HG03460 (cell line): Measurements from ENCODE around the gene TET2.

Experiments
- ATAC-seq: cut with Tn5 transposase; IDR thresholded peaks from one replicate; pipeline ENCODE4 v1.9.1; 2021; ENCODE audit not compliant: unreplicated experiment

Gene TET2

DNA sequence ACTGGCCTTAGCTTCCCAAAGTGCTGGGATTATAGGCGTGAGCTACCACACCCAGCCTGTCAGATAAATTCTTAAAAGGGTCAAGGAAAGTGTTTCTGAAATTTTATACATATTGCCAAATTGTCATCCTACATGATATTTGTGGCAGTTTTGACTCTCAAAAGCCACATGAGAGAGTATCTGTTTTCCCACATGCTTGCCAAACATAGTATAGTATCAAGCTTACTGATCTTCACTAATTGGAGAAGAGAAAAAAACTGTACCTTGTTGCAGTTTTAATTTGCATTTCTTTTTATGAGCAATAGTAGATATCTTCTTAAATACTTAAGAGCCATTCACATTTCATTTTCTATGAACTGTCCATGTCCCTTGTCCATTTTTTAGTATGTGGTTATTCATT lies 83.6 kb downstream of the TET2 start:
- ATAC-seq, result no peak

DNA sequence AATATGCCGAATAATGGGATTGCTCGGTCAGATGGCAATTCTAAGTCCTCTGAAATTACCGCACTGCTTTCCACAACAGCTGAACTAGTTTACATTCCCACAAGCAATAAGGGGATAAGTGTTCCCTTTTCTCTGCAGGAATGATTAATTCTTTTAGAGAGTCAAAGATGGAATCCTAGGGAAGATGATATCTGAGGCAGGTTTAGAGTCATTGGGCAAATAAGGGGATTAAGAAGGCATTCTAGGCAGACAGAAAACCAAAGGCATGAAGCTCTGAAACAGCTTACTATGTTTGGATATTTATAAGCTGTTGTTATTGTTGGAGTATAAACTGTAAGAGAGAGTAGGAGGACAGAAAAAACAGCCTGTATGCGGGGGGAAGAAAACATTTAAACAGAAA lies 85.7 kb downstream of the TET2 start:
- no peak for ATAC-seq

- no peak for ATAC-seq
Observed at GRCh38 chr4:105234582-105234981, 87.9 kb downstream of the TET2 start.

- peak; percentile 84 for ATAC-seq
Observed at GRCh38 chr4:105236202-105236915, 89.7 kb downstream of the TET2 start.

DNA sequence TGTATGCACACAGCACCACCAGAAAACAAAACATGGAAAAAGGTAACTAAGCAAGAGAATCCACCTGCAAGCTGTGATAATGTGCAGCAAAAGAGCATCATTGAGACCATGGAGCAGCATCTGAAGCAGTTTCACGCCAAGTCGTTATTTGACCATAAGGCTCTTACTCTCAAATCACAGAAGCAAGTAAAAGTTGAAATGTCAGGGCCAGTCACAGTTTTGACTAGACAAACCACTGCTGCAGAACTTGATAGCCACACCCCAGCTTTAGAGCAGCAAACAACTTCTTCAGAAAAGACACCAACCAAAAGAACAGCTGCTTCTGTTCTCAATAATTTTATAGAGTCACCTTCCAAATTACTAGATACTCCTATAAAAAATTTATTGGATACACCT lies 90.2 kb downstream of the TET2 start:
- ATAC-seq, result peak; percentile 38

DNA sequence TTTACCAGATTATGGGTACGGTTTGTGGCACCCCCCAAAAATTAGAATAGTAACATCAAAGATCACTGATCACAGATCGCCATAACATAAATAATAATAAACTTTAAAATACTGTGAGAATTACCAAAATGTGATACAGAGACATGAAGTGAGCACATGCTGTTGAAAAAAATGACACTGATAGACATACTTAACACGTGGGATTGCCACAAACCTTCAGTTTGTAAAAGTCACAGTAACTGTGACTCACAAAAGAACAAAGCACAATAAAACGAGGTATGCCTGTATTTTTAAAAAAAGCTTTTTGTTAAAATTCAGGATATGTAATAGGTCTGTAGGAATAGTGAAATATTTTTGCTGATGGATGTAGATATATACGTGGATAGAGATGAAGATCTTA lies 93.4 kb downstream of the TET2 start:
- no peak for ATAC-seq

DNA sequence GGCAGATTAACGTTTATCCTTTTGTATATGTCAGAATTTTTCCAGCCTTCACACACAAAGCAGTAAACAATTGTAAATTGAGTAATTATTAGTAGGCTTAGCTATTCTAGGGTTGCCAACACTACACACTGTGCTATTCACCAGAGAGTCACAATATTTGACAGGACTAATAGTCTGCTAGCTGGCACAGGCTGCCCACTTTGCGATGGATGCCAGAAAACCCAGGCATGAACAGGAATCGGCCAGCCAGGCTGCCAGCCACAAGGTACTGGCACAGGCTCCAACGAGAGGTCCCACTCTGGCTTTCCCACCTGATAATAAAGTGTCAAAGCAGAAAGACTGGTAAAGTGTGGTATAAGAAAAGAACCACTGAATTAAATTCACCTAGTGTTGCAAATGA lies 94.8 kb downstream of the TET2 start:
- ATAC-seq, result no peak

DNA sequence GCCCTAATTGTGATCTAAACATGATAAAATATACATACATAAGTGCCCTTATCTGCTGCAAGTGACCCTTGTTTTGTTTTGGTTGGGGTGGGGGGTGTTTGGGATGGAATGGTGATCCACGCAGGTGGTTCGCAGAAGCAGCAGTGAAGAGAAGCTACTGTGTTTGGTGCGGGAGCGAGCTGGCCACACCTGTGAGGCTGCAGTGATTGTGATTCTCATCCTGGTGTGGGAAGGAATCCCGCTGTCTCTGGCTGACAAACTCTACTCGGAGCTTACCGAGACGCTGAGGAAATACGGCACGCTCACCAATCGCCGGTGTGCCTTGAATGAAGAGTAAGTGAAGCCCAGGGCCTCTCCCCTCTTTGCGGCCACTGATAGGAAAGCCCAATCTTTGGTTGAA lies 96.8 kb downstream of the TET2 start:
- no peak for ATAC-seq

GRCh38 chr4:105246712-105247111 lies 100.0 kb downstream of the TET2 start:
- ATAC-seq, result no peak

DNA sequence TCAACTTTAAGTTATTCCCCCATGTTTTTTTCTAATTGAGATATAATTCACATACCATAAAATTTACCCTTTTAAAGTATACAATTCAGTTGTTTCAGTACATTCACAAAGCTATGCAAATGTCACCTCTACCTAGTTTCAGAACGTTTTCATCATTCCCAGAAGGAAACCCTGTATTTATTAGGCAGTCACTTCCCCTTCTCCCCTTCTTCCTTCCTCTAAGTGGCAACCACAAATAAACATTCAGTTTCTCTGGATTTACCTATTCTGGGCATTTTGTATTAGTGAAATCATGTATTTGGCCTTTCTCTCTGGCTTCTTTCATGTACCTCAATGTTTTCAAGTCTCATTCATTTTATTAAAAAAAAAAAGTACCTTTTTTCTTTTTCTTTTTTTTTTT lies 101.9 kb downstream of the TET2 start:
- ATAC-seq, result no peak

DNA sequence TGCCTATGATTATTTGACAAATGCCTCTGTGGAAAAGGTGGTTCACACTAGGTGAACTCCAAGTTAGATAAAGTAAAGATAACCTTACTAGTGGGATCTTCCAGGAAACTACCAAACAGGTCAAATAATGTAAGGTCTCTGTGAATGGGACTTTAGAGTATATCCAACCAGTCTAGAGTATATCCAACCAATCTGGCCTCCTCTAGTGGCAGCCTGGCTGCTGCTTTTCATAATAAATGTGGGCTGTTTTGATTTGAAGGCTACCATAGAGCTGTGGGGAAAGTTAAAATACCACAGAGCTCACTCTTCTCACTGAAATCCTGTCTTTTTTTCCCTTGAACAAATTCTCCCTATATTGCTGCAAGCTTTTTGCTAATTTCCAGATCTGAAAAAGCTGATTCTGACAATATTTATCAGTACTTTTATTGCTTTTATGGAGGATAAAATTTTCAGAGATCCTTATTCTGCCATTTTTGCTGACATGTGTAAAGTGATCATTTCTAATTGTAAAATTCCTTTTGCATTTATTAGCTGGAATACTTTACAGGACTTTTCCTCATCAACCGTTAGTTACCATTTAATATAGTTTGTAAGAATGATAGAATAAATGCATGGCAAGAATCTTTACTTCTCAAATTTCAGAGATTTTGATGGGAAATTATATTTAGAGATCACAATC lies 111.3 kb downstream of the TET2 start:
- ATAC-seq, result no peak

DNA sequence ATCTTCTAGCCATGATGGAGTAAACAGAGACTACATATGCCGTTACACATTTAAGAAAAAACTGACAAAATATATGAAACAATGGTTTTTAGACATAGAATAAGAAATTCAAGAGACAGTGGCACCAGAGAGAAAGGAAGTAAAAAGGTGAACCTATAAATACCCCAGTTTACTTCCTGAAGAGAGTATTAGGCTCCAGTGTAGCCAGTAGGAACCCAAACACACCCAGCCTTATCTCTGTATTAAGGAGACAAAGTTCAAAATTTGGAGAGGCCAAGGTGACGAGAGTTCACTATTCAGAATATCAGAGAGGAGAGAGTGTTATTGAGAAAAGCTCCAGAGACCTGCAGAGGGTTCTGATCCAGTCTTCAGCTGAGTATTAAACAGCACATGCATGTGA lies 119.0 kb downstream of the TET2 start:
- no peak for ATAC-seq

GRCh38 chr4:105267280-105267679 lies 120.6 kb downstream of the TET2 start:
- no peak for ATAC-seq

DNA sequence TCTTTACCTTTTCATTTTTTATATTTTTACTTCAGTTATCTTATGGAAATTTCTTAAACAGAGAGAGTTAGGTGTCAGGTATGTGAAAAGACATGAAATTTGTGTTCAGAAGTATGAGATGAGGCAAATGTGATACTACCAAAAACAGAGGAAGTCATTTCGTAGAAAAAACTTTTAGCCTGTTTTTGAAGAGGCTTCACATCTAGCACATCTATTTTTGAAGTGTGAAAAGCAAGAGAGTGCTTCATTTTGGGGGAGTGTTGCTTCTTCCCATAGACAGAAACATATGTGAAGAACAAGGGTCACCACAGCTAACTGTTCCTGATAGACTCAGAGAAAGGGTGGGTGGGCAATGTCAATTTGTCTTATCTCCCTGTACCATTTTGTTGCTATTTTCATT lies 125.3 kb downstream of the TET2 start:
- no peak for ATAC-seq

GRCh38 chr4:105273230-105273629 lies 126.6 kb downstream of the TET2 start:
- ATAC-seq, result no peak

DNA sequence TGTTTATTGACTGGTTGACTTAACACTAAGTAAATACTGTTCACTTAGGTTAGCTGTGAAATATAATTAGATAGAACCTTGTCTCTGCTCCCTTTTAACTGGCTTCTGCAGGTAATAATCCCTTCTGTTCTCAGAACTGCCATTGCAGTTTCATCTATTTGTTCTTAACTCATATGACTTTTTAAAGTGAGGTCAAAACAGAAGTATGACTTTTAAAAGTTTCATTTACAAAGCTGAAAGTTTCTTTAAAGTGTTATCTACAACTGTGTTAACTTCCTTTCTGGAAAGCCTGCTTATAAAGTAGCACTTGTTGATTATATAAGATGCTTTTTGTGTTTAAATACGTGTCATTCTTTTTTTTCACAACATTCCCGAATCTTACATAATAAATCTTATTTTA lies 127.4 kb downstream of the TET2 start:
- no peak for ATAC-seq

DNA sequence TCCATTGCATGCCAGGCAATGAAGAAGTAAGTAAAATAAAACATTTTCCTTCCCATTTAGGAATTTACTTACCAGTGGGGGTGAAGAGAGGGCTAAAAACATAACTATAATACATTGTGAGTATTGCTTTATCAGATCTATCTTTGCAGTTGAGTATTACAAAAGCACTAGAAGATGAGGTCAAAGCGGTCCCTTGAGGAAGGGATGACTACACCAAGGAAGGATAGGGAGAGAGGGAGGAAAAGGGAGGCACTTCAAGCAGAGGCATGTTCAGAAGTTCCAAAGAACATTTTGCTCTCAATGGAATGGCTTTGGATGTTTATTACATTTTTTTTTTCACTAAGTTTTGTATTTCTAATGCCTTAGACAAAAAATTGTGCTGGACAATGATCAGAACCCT lies 127.8 kb downstream of the TET2 start:
- ATAC-seq, result no peak

DNA sequence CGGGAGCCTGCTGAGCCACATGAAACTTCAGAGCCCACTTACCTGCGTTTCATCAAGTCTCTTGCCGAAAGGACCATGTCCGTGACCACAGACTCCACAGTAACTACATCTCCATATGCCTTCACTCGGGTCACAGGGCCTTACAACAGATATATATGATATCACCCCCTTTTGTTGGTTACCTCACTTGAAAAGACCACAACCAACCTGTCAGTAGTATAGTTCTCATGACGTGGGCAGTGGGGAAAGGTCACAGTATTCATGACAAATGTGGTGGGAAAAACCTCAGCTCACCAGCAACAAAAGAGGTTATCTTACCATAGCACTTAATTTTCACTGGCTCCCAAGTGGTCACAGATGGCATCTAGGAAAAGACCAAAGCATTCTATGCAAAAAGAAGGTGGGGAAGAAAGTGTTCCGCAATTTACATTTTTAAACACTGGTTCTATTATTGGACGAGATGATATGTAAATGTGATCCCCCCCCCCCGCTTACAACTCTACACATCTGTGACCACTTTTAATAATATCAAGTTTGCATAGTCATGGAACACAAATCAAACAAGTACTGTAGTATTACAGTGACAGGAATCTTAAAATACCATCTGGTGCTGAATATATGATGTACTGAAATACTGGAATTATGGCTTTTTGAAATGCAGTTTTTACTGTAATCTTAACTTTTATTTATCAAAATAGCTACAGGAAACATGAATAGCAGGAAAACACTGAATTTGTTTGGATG lies 129.9 kb downstream of the TET2 start:
- ATAC-seq, result no peak

- no peak for ATAC-seq
Observed at GRCh38 chr4:105277702-105278101, 131.0 kb downstream of the TET2 start.

DNA sequence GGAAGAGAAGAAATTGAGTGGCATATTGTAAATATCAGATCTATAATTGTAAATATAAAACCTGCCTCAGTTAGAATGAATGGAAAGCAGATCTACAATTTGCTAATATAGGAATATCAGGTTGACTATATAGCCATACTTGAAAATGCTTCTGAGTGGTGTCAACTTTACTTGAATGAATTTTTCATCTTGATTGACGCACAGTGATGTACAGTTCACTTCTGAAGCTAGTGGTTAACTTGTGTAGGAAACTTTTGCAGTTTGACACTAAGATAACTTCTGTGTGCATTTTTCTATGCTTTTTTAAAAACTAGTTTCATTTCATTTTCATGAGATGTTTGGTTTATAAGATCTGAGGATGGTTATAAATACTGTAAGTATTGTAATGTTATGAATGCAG lies 132.6 kb downstream of the TET2 start:
- no peak for ATAC-seq

DNA sequence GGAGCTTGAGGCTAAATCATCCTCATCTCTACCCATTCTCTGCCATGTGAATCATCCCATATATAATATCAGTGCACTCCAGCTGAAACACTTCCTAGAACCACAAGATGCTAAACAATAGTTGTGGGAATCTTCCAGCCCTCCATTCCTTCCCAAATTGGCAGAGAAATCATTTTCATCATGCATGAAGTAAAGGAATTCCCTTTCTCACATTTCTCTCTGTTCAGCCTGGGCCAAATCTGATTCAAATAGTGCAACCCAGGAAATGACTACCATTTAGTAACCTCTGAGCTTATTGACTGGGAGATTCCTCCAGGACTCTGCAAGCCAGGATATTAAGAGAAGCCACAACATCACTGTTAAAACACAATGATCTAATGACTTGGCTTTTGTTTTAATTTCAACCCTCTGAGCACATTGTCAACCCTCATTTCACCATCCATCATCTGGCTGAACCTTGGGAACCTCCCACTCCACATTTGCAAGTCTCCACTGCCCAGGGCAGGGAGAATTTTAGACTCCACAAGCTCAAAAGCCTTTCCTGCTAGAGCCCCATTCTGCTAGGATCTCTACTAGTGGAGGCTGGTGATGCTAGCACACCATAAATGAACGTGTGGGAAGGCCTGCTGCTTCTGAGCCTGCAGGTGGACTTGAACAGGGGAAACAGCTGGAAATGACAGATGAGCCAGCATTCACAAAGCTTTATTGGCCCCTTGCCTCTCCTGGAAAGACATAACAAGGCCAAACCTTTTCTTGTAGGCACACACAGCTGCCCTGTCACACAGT lies 133.9 kb downstream of the TET2 start:
- ATAC-seq, result no peak

DNA sequence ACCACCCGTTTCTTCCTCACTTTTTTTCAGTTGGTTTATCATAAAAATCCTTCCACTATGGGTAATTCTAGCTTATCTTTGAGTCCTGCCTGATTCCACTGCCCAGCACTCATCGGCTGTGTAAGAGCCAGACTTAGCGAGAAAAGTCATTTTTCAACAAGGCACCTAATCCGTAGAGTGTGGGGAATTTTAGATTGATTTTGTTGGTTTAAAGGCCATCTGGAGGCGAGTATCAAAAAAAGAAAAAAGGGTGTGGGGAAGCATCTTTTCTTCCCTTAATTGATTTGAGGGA lies 134.4 kb downstream of the TET2 start:
- no peak for ATAC-seq
